Neuronal stem cell (in vitro differentiated cells): Measurements from ENCODE around the gene DNAL4.

ENCODE experiments used
- DNase-seq: peaks from one replicate; pipeline ENCODE4 v3.0.0-alpha.2; 2013; ENCODE audit warnings: low spot score
- H2AFZ ChIP-seq: one replicate; pipeline ENCODE4 v1.6.1; 2013; ENCODE audit warnings: mild to moderate bottlenecking, low read length, inconsistent platforms
- H2AK5ac ChIP-seq: 2 replicates; pipeline ENCODE4 v1.6.1; 2013; ENCODE audit warnings: low read depth, mild to moderate bottlenecking, inconsistent platforms, low read length, moderate library complexity, mixed read lengths
- H2BK120ac ChIP-seq: 2 replicates; pipeline ENCODE4 v1.6.1; 2013; ENCODE audit warnings: low read depth, mild to moderate bottlenecking, inconsistent platforms, low read length, moderate library complexity, mixed read lengths
- H2BK12ac ChIP-seq: one replicate; pipeline ENCODE4 v1.6.1; 2013; ENCODE audit warnings: low read length, inconsistent platforms
- H2BK15ac ChIP-seq: 2 replicates; pipeline ENCODE4 v1.6.1; 2013; ENCODE audit warnings: mild to moderate bottlenecking, low read length, inconsistent platforms, mixed read lengths
- H2BK5ac ChIP-seq: one replicate; pipeline ENCODE4 v1.6.1; 2013; ENCODE audit warnings: inconsistent platforms, mild to moderate bottlenecking, low read length, moderate library complexity
- H3K14ac ChIP-seq: one replicate; pipeline ENCODE4 v1.6.1; 2013; ENCODE audit warnings: low read length, inconsistent platforms
- H3K18ac ChIP-seq: 2 replicates; pipeline ENCODE4 v1.6.1; 2013; ENCODE audit warnings: low read length, inconsistent platforms
- H3K23ac ChIP-seq: 2 replicates; pipeline ENCODE4 v1.6.1; 2013; ENCODE audit warnings: low read depth, mild to moderate bottlenecking, mixed read lengths, low read length, inconsistent platforms; ENCODE audit not compliant: poor library complexity
- H3K27ac ChIP-seq: replicated peaks from 3 replicates; pipeline ENCODE4 v1.5.1; 2013; ENCODE audit warnings: low read length, inconsistent platforms
- H3K27me3 ChIP-seq, 3 experiments: 2 replicates each; pipeline ENCODE4 v1.6.1; 2013; ENCODE audit warnings: low read length in 3 of 3, mild to moderate bottlenecking in 2 of 3, inconsistent platforms in 1 of 3, low read depth in 1 of 3, mixed read lengths in 1 of 3, moderate library complexity in 1 of 3; ENCODE audit not compliant: control insufficient read depth in 3 of 3, insufficient read depth in 3 of 3
- H3K36me3 ChIP-seq, 2 donors: replicated peaks in 1 of 2; 2 replicates each; pipeline ENCODE4 v1.6.1; 2013; ENCODE audit warnings: low read length in 2 of 2; ENCODE audit not compliant: control insufficient read depth in 2 of 2, insufficient read depth in 2 of 2
- H3K4ac ChIP-seq: 2 replicates; pipeline ENCODE4 v1.6.1; 2013; ENCODE audit warnings: inconsistent platforms, mild to moderate bottlenecking, low read length, moderate library complexity
- H3K4me1 ChIP-seq, 2 donors: 1 replicate in 1 of 2; 2 replicates in 1 of 2; pipeline ENCODE4 v1.6.1; 2013; ENCODE audit warnings: low read length in 2 of 2, low read depth in 1 of 2; ENCODE audit not compliant: control insufficient read depth in 2 of 2, insufficient read depth in 1 of 2
- H3K4me2 ChIP-seq: one replicate; pipeline ENCODE4 v1.6.1; 2013; ENCODE audit warnings: mild to moderate bottlenecking, low read length, inconsistent platforms; ENCODE audit not compliant: insufficient read depth, poor library complexity, severe bottlenecking
- H3K4me3 ChIP-seq, 2 donors: 2 replicates each; pipeline ENCODE4 v1.5.1; 2013; ENCODE audit warnings: low read length in 2 of 2, mild to moderate bottlenecking in 2 of 2, inconsistent platforms in 1 of 2, moderate library complexity in 1 of 2
- H3K79me1 ChIP-seq: one replicate; pipeline ENCODE4 v1.6.1; 2013; ENCODE audit warnings: low read depth, mild to moderate bottlenecking, inconsistent platforms, low read length, moderate library complexity
- H3K9ac ChIP-seq: one replicate; pipeline ENCODE4 v1.6.1; 2013; ENCODE audit warnings: mild to moderate bottlenecking, low read depth, low read length, inconsistent platforms; ENCODE audit not compliant: poor library complexity
- H3K9me3 ChIP-seq, 2 donors: replicated peaks in 1 of 2; 2 replicates each; pipeline versions ENCODE3 to v1.6.1; 2013; ENCODE audit warnings: low read length in 2 of 2, mild to moderate bottlenecking in 2 of 2, inconsistent platforms in 1 of 2, low read depth in 1 of 2, mixed read lengths in 1 of 2, moderate library complexity in 1 of 2; ENCODE audit not compliant: control insufficient read depth in 2 of 2, insufficient read depth in 1 of 2
- H4K8ac ChIP-seq: one replicate; pipeline ENCODE4 v1.6.1; 2013; ENCODE audit warnings: low read depth, mild to moderate bottlenecking, inconsistent platforms, low read length, moderate library complexity
- H4K91ac ChIP-seq: one replicate; pipeline ENCODE4 v1.6.1; 2013; ENCODE audit warnings: low read length, low read depth, mild to moderate bottlenecking, inconsistent platforms; ENCODE audit not compliant: poor library complexity
- WGBS, 2 donors: extraction: QIAGEN DNeasy Blood & Tissue Kit; methylation state at CpG; one replicate each; pipeline ENCODE4 v1.1.7; 2013; ENCODE audit warnings: missing lambda C conversion rate in 2 of 2, mixed read lengths in 1 of 2; ENCODE audit not compliant: insufficient read length in 2 of 2, insufficient replicate concordance in 1 of 2; ENCODE audit errors: extremely low coverage in 2 of 2; 5-methylcytosine and 5-hydroxymethylcytosine counted together

Gene DNAL4

DNA sequence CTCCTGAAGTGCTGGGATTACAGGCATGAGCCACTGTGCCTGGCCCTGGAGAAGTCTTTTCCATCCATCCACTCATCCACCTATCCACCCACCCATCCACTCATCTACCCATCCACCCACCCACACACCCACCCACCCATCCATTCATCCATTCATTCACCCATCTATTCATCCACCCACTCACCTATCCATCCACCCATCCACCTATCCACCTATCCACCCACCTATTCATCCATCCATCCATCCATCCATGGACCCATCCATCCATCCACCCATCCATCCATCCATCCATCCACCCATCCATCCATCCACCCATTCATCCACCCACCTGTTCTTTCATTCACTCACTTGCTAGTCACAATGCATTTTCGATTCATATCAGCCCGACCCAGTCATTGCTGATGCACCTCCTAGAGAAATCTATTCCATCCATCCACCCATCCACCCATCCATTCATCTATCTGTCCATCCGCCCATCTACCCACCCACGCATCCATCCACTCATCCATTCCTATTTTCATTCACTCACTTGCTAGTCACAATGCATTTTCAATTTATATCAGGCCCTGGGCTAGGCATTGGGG lies 20.5 kb downstream of the DNAL4 start:
- Histone ChIP-seq H3K4ac (no peak overlapping the region), H2AFZ (no peak overlapping the region)
- WGBS, 2 donors: no CpG with 5 or more reads among the region's 4 CpGs

GRCh38 chr22:38772623-38772873 lies 21.4 kb downstream of the DNAL4 start:
- H2AFZ ChIP-seq: no peak overlapping the region
- no peak overlapping the region for H4K91ac ChIP-seq
- no peak overlapping the region for H3K27ac ChIP-seq
- DNase-seq: no peak
- H3K4ac ChIP-seq: no peak overlapping the region
- no CpG with 5 or more reads among the region's 8 CpGs for WGBS, 2 donors
- H3K9ac ChIP-seq: no peak overlapping the region
- no peaks in the 10 kb centered on the region for H3K36me3 ChIP-seq
- H3K79me1 ChIP-seq: peaks cover 5% of the 10 kb centered on the region
- H3K4me1 ChIP-seq: peaks cover 0 to 17% of the 10 kb centered on the region in 2 donors
- H3K4me3 ChIP-seq: no peak overlapping the region
- no peak overlapping the region for H3K4me2 ChIP-seq
- peak overlapping the region; percentile 10 for H3K23ac ChIP-seq
- peak overlapping the region; percentile 40 for H2AK5ac ChIP-seq
- H2BK15ac ChIP-seq: no peak overlapping the region
- H4K8ac ChIP-seq: no peak overlapping the region
- no peak overlapping the region for H2BK120ac ChIP-seq
- peak overlapping the region; percentile 33 for H3K18ac ChIP-seq
- no peak overlapping the region for H2BK5ac ChIP-seq
- peaks cover 0 to 2% of the 10 kb centered on the region in 2 donors for H3K9me3 ChIP-seq
- peaks cover 0 to 16% (median 0%) of the 10 kb centered on the region in 3 experiments for H3K27me3 ChIP-seq
- no peak overlapping the region for H3K14ac ChIP-seq
- H2BK12ac ChIP-seq: no peak overlapping the region

More for the DNA sequence above, 20.5 kb downstream of the DNAL4 start:
- Histone ChIP-seq H3K79me1 (peaks cover 5% of the 10 kb centered on the region), H3K9me3 (peaks cover 0 to 2% of the 10 kb centered on the region in 2 donors), H4K8ac (no peak overlapping the region), H3K36me3 (no peaks in the 10 kb centered on the region), H4K91ac (no peak overlapping the region), H3K9ac (no peak overlapping the region), H3K14ac (no peak overlapping the region), H2BK12ac (no peak overlapping the region), H2AK5ac (no peak overlapping the region), H2BK120ac (no peak overlapping the region), H2BK15ac (no peak overlapping the region), H3K4me1 (peaks cover 0 to 17% of the 10 kb centered on the region in 2 donors), H3K23ac (no peak overlapping the region), H3K4me2 (no peak overlapping the region), H3K27ac (no peak overlapping the region), H3K18ac (no peak overlapping the region), H2BK5ac (no peak overlapping the region), H3K27me3 (peaks cover 0 to 10% (median 0%) of the 10 kb centered on the region in 3 experiments), H3K4me3 (no peak overlapping the region)
- no peak for DNase-seq

GRCh38 chr22:38770257-38770949 lies 23.5 kb downstream of the DNAL4 start:
- no peak for DNase-seq
- no CpG with 5 or more reads among the region's 16 CpGs for WGBS, 2 donors
- no peak overlapping the region for H3K4me3 ChIP-seq

DNA sequence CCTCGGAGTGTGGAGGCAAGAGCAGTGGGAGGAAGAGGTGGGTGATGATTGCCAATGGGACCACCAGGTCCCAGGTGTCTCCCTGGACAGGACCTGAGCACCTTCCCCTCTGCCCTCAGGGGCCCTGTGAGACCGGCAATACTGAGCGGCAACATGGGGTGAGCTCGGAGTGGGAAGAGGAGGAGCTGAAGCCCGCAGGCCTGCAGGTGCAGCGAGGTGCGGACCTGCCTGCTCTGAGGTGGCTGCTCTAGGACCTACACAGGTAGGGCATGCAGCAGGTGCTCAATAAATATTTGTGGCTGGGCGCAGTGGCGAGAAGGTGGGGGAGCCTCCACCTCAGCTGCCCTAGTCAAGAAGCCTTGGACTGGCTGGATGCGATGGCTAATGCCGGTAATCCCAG lies 25.9 kb downstream of the DNAL4 start:
- Histone ChIP-seq H3K79me1 (no peaks in the 10 kb centered on the region), H3K27me3 (peaks cover 0 to 23% (median 0%) of the 10 kb centered on the region in 3 experiments), H2BK5ac (no peak overlapping the region), H3K23ac (no peak overlapping the region), H3K9ac (no peak overlapping the region), H2AFZ (no peak overlapping the region), H3K36me3 (no peaks in the 10 kb centered on the region), H4K8ac (no peak overlapping the region), H2BK15ac (peak overlapping the region; percentile 38), H3K9me3 (no peaks in the 10 kb centered on the region), H4K91ac (no peak overlapping the region), H3K4me2 (no peak overlapping the region), H3K4ac (no peak overlapping the region), H3K18ac (no peak overlapping the region), H2BK12ac (peak overlapping the region; percentile 63), H3K4me3 (no peak overlapping the region), H2AK5ac (peak overlapping the region; percentile 96), H3K4me1 (peaks cover 0 to 5% of the 10 kb centered on the region in 2 donors), H3K14ac (peak overlapping the region; percentile 75), H3K27ac (no peak overlapping the region), H2BK120ac (no peak overlapping the region)
- WGBS, 2 donors: no CpG with 5 or more reads among the region's 11 CpGs
- DNase-seq: no peak

More at GRCh38 chr22:38770257-38770949, 23.5 kb downstream of the DNAL4 start:
- no peak overlapping the region for H3K23ac ChIP-seq
- H2BK5ac ChIP-seq: peak overlapping the region; percentile 71
- H4K8ac ChIP-seq: no peak overlapping the region
- H2BK15ac ChIP-seq: peak overlapping the region; percentile 41
- H3K9me3 ChIP-seq: no peaks in the 10 kb centered on the region
- no peak overlapping the region for H3K4ac ChIP-seq
- no peak overlapping the region for H2AFZ ChIP-seq
- no peak overlapping the region for H3K14ac ChIP-seq
- H3K4me1 ChIP-seq: peaks cover 0 to 11% of the 10 kb centered on the region in 2 donors
- H4K91ac ChIP-seq: no peak overlapping the region
- H2BK12ac ChIP-seq: peak overlapping the region; percentile 86
- peak overlapping the region; percentile 74 for H3K9ac ChIP-seq
- H3K36me3 ChIP-seq: no peaks in the 10 kb centered on the region
- no peak overlapping the region for H2BK120ac ChIP-seq
- H3K27me3 ChIP-seq: peaks cover 0 to 23% (median 0%) of the 10 kb centered on the region in 3 experiments
- peak overlapping the region; percentile 51 for H3K18ac ChIP-seq
- H3K27ac ChIP-seq: no peak overlapping the region
- no peak overlapping the region for H3K4me2 ChIP-seq
- no peaks in the 10 kb centered on the region for H3K79me1 ChIP-seq
- H2AK5ac ChIP-seq: peak overlapping the region; percentile 4
